PC-3 (cell line): ENCODE results near the gene ODF2L. TPM values are rescaled to one million over a fixed set of nuclear protein-coding genes. Genes with fewer than 3 reads are reported as not detected.
A peak's percentile ranks its signal among the peaks of the same experiment; 100 is the strongest.

Experiments
- ATAC-seq: fragments of 200-7000 bp; cut with Tn5 transposase; 2 replicates; pipeline ENCODE4 v1.9.1; 2020; ENCODE audit warnings: mild to moderate bottlenecking, moderate library complexity
- BruUV-seq: library from RNA; stranded (reverse); fragments of 400-500 nt; replicated peaks from 2 replicates; lab custom pipeline; 2021; lab: Mats Ljungman, UMichigan
- CTCF ChIA-PET: fragments of 300-600 bp; sonication (Branson Sonifier 250); formaldehyde crosslinking; loops from one replicate; lab custom pipeline; 2022; ENCODE audit warnings: antibody characterized with exemption; lab: Charles Lee
- POLR2A ChIA-PET: fragments of 300-600 bp; sonication (Branson Sonifier 250); formaldehyde crosslinking; loops from one replicate; lab custom pipeline; 2022; ENCODE audit warnings: antibody characterized with exemption; ENCODE audit not compliant: unreplicated experiment; lab: Charles Lee
- DNase-seq: peaks from one replicate; pipeline ENCODE4 v3.0.0-alpha.2; 2015
- H2AFZ ChIP-seq: fragments of 300-600 bp; sonication (generic); 2 replicates; pipeline ENCODE4 v1.6.0; 2016; ENCODE audit warnings: antibody characterized with exemption, low read length
- H3F3A ChIP-seq: fragments of 300-600 bp; sonication (generic); one replicate; pipeline ENCODE4 v1.6.0; 2017; ENCODE audit warnings: antibody characterized with exemption, low read length, control low read depth, mild to moderate bottlenecking; ENCODE audit not compliant: unreplicated experiment
- H3K27ac ChIP-seq: fragments of 300-600 bp; sonication (generic); 2 replicates; pipeline ENCODE4 v1.5.1; 2016; ENCODE audit warnings: mild to moderate bottlenecking, low read length
- H3K27me3 ChIP-seq: fragments of 300-600 bp; sonication (generic); 2 replicates; pipeline ENCODE4 v1.6.1; 2016; ENCODE audit warnings: low read length, mixed read lengths
- H3K36me3 ChIP-seq: fragments of 300-600 bp; sonication (generic); 2 replicates; pipeline ENCODE4 v1.6.1; 2016; ENCODE audit warnings: low read depth, mixed run types, low read length, mixed read lengths
- H3K4me1 ChIP-seq: fragments of 300-600 bp; sonication (generic); 2 replicates; pipeline ENCODE4 v1.5.1; 2016; ENCODE audit warnings: low read length; ENCODE audit not compliant: insufficient read depth
- H3K4me2 ChIP-seq: fragments of 300-600 bp; sonication (generic); 2 replicates; pipeline ENCODE4 v1.6.0; 2016; ENCODE audit warnings: low read length
- H3K4me3 ChIP-seq: fragments of 300-600 bp; sonication (generic); 2 replicates; pipeline ENCODE4 v1.5.1; 2016; ENCODE audit warnings: mild to moderate bottlenecking, low read length, mixed read lengths
- H3K79me2 ChIP-seq: fragments of 300-600 bp; sonication (generic); 2 replicates; pipeline ENCODE4 v1.6.1; 2017; ENCODE audit warnings: low read length, mixed read lengths
- H3K9ac ChIP-seq: fragments of 300-600 bp; sonication (generic); 2 replicates; pipeline ENCODE4 v1.6.0; 2016; ENCODE audit warnings: mild to moderate bottlenecking, low read length
- H3K9me2 ChIP-seq: fragments of 300-600 bp; sonication (generic); replicated peaks from 2 replicates; pipeline ENCODE4 v1.6.1; 2016; ENCODE audit warnings: mixed run types, low read length, mixed read lengths
- H3K9me3 ChIP-seq: fragments of 300-600 bp; sonication (generic); 2 replicates; pipeline ENCODE4 v1.6.1; 2016; ENCODE audit warnings: low read length, mixed read lengths
- H4K20me1 ChIP-seq: fragments of 300-600 bp; sonication (generic); 2 replicates; pipeline ENCODE4 v1.6.1; 2016; ENCODE audit warnings: low read length, mixed read lengths
- EZH2 ChIP-seq: fragments of 300-600 bp; sonication (generic); IDR thresholded peaks from one replicate; pipeline ENCODE4 v1.6.1; 2017; ENCODE audit warnings: antibody characterized with exemption, mild to moderate bottlenecking, low read length; ENCODE audit not compliant: unreplicated experiment
- EZH2phosphoT487 ChIP-seq: fragments of 300-600 bp; sonication (generic); IDR thresholded peaks from 2 replicates; pipeline ENCODE4 v1.6.1; 2018; ENCODE audit warnings: mild to moderate bottlenecking, antibody characterized with exemption, low read length, borderline replicate concordance
- intact Hi-C: fragments of 100-400 bp; cut with micrococcal nuclease; formaldehyde crosslinking; loops from 2 replicates; pipeline ENCODE4 v1.9.0; 2023
- total RNA-seq: library from RNA; depleted of rRNA; stranded (reverse); fragments of >200 nt; gene quantifications from 2 replicates; pipeline ENCODE4 v1.2.3, GENCODE V29; 2014
- TF ChIP-seq, protein P1 (sequence below): fragments of 300-600 bp; sonication (generic); conservative IDR thresholded peaks from 2 replicates; pipeline ENCODE4 v1.5.1; 2017; ENCODE audit warnings: antibody characterized with exemption, low read depth, mild to moderate bottlenecking, low read length

Gene ODF2L
- total RNA-seq, 1 experiment from 2014 or later, result 21.8 TPM

DNA sequence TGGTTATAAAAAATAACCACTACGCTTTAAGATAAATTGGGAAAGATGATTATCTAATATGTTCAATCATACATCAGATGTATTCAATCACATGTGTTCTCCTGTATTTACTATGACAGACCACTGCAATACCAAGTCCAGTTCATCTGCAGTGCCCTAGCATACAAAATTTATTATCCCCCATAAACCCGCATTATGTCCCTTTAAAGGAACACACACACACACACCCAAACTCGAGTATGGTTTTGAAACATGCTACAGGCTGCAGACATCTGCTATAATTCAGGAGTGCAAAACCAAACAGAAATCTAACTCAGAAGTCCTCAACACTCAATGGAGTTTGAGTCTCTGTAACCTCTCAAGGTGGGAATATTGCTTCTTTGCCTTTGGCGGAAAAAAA is 14.9 kb downstream of the ODF2L start:
- intact Hi-C loops, result loop anchor here (2.0 to 10.0 kb wide), 3 partner anchors 38 to 361 kb away; no protein-coding TSS in a partner anchor
- Histone ChIP-seq H2AFZ (no peak overlapping the region), H3K9me3 (no peaks in the 10 kb centered on the region), H4K20me1 (no peaks in the 10 kb centered on the region), H3K27ac (no peak overlapping the region), H3K27me3 (no peaks in the 10 kb centered on the region), H3K9ac (no peak overlapping the region), H3K4me1 (no peaks in the 10 kb centered on the region), H3K4me3 (no peak overlapping the region), H3K79me2 (no peaks in the 10 kb centered on the region), H3K4me2 (no peak overlapping the region), H3K36me3 (peaks cover 10% of the 10 kb centered on the region; the same call in 1 of the 2 replicates), H3F3A (no peaks in the 10 kb centered on the region), H3K9me2 (no peaks in the 10 kb centered on the region)
- ChIA-PET CTCF (no interaction called here), POLR2A (no interaction called here)
- ATAC-seq, result no peak
- TF ChIP-seq EZH2 (no peak), EZH2phosphoT487 (no peak)
- TF ChIP-seq, protein P1, sequence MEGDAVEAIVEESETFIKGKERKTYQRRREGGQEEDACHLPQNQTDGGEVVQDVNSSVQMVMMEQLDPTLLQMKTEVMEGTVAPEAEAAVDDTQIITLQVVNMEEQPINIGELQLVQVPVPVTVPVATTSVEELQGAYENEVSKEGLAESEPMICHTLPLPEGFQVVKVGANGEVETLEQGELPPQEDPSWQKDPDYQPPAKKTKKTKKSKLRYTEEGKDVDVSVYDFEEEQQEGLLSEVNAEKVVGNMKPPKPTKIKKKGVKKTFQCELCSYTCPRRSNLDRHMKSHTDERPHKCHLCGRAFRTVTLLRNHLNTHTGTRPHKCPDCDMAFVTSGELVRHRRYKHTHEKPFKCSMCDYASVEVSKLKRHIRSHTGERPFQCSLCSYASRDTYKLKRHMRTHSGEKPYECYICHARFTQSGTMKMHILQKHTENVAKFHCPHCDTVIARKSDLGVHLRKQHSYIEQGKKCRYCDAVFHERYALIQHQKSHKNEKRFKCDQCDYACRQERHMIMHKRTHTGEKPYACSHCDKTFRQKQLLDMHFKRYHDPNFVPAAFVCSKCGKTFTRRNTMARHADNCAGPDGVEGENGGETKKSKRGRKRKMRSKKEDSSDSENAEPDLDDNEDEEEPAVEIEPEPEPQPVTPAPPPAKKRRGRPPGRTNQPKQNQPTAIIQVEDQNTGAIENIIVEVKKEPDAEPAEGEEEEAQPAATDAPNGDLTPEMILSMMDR, result no peak
- no peak for DNase-seq
- BruUV-seq, result no TSS peak

DNA sequence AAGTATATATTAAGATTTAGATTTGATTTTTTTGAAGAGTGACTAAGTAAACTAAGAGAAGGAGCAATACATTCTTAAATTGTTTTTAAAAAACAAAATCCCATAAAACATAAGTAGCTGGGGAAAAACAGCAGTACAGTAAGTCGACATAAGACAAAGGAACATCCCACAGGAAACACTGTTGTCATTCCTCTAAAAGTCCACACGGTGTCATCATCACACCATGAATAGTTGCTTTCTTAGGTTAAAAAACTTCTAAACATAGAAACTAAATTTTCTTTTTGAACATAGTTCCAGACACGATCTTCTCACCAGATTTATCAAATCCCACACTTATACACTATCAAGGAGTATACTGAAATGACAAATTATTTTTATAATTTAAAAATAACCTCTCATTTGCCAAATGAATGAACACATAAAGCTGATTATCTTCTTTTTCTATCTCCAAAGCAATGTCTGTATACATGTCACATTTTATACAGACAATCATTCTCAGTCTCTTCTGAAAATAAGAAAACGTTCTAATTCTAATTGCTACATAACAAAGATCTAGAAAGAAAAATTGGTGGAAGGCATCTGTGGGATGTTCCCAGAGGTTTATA is 15.8 kb downstream of the ODF2L start:
- H3K9me2 ChIP-seq, result no peaks in the 10 kb centered on the region
- no peaks in the 10 kb centered on the region for H4K20me1 ChIP-seq
- no TSS peak for BruUV-seq
- H3K36me3 ChIP-seq, result peaks cover 10% of the 10 kb centered on the region; the same call in 1 of the 2 replicates
- intact Hi-C loops, result loop anchor here (1.0 to 10.0 kb wide), 6 partner anchors 38 to 362 kb away; no protein-coding TSS in a partner anchor
- DNase-seq, result peak; percentile 76
- no peak overlapping the region for H3K4me2 ChIP-seq
- H3K27me3 ChIP-seq, result no peaks in the 10 kb centered on the region
- peak; percentile 62; the same call in 1 of the 2 replicates for ATAC-seq
- H3K79me2 ChIP-seq, result no peaks in the 10 kb centered on the region
- H3K9me3 ChIP-seq, result no peaks in the 10 kb centered on the region
- no peak overlapping the region for H3K27ac ChIP-seq
- no peaks in the 10 kb centered on the region for H3K4me1 ChIP-seq
- H3K4me3 ChIP-seq, result no peak overlapping the region
- no peak overlapping the region; the same call in 1 of the 2 replicates for H3K9ac ChIP-seq
- H2AFZ ChIP-seq, result no peak overlapping the region
- ChIA-PET CTCF (interaction anchor here (0.6 to 1.5 kb wide), 2 partner anchors 122 to 321 kb away, joined by 3 to 7 read pairs; no protein-coding TSS in a partner anchor), POLR2A (no interaction called here)
- H3F3A ChIP-seq, result no peaks in the 10 kb centered on the region
- TF ChIP-seq EZH2, result no peak
- TF ChIP-seq, protein P1, result peak; percentile 84
- TF ChIP-seq EZH2phosphoT487, result no peak

DNA sequence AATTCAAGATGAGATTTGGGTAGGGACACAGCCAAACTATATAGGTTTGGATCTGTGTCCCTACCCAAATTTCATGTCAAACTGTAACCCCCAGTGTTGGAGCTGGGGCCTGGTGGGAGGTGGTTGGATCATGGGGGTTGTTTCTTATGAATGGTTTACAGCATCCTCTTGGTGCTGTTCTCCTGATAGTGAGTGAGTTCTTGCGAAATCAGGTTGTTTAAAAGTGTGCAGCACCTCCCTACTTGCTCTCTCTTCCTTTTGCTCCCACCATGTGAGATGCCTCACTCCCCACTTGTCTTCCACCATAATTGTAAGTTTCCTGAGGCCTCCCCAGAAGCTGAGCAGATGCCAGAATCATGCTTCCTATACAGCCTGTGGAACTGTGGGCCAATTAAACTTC is 17.3 kb downstream of the ODF2L start:
- no peaks in the 10 kb centered on the region for H3K9me3 ChIP-seq
- ChIA-PET CTCF (no interaction called here), POLR2A (no interaction called here)
- TF ChIP-seq EZH2phosphoT487, result no peak
- TF ChIP-seq, protein P1, result no peak
- TF ChIP-seq EZH2, result no peak
- DNase-seq (no peak), ATAC-seq (no peak)
- H4K20me1 ChIP-seq, result no peaks in the 10 kb centered on the region
- H3F3A ChIP-seq, result no peaks in the 10 kb centered on the region
- H3K27me3 ChIP-seq, result no peaks in the 10 kb centered on the region
- H3K27ac ChIP-seq, result no peak overlapping the region
- peaks cover 10% of the 10 kb centered on the region; the same call in 1 of the 2 replicates for H3K36me3 ChIP-seq
- H3K4me2 ChIP-seq, result no peak overlapping the region
- no peaks in the 10 kb centered on the region for H3K79me2 ChIP-seq
- intact Hi-C loops, result no loop called here
- no TSS peak for BruUV-seq
- no peak overlapping the region for H3K4me3 ChIP-seq
- no peaks in the 10 kb centered on the region for H3K4me1 ChIP-seq
- no peaks in the 10 kb centered on the region for H3K9me2 ChIP-seq
- H3K9ac ChIP-seq, result no peak overlapping the region
- H2AFZ ChIP-seq, result no peak overlapping the region
